Stimulated activated CD4-positive, alpha-beta T cell treated with anti-CD3 and anti-CD28 coated beads, TNF-alpha, amount 100 ng/mL, for 1 hour (primary cell): ENCODE data around the gene POR.

Source experiments
- DNase-seq, 3 donors: peaks; one replicate each; pipeline ENCODE4 v3.0.0-alpha.2; 2020; ENCODE audit warnings: low read depth in 3 of 3, low spot score in 1 of 3

POR gene

GRCh38 chr7:75915416-75916156 is 631 bp downstream of the POR start:
- DNase-seq: no peak

DNA sequence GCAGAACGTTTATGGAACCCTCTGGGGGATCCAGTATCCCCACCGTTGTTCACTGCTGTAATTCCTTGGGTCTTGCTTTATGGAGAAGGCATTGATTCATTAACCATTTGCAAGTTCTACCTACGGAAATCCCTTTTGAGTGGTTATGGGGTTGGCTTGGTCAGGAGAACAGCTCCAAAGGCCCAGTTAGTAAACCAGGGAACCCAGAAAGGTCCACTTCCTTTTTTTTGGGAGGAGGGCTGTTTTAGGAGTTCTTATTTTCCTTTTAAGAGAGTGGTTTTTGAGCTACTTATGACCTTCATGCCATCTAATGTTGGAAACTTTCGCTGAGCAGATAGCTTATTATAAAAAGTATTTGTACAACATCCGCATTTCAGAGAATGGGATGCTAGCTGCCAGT is 1.3 kb downstream of the POR start:
- no peak for DNase-seq

GRCh38 chr7:75916685-75917634 is 2.0 kb downstream of the POR start:
- DNase-seq: no peak

DNA sequence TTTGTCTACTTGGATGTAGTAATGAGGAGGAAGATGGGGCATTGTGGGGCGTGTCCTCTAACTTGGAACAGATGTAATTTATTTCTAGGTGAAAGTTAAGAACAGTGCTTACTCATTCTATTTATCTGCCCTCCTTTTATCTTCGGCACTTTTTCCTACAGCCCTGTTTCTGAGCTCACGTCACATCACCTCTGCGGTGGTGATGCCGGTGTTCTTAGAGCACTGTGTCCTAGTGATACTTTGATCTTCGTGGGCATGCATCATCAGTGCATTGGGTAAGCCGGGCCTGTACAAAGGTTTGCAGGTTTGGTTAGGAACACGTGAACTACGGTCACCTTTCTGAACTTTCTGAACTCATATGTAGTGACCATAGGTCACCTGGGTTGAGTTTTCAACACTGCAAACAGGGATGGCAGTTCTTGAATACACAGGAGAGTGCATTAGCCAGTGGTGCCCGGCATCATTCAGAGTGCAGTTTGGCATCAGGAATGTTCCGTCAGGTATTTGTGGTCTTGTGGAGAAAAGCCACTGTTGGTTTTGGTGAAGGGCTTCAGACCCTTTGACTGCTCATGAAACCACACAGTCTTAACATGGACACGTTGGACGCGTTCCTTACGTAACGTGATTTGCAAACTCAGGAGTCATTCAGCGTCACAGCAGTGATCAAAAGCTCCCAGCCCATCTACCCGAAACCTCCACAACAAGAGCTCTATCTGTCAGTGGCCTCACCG is 5.6 kb downstream of the POR start:
- DNase-seq: no peak

DNA sequence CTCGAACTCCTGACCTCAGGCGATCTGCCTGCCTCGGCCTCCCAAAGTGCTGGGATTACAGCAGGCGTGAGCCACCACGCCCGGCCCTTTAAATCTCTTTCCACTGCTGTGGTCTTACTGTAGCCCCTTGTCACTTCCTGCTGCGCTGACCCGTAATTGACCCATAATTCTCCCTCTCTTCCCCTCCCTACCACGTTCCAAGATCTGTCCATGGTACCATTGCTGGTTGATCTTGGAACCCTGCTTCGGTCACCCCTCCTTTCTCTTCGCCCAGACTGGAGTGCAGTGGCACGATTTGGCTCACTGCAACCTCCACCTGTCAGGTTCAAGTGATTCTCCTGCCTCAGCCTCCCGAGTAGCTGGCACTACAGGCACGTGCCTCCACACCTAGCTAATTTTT is 6.5 kb downstream of the POR start:
- no peak for DNase-seq

DNA sequence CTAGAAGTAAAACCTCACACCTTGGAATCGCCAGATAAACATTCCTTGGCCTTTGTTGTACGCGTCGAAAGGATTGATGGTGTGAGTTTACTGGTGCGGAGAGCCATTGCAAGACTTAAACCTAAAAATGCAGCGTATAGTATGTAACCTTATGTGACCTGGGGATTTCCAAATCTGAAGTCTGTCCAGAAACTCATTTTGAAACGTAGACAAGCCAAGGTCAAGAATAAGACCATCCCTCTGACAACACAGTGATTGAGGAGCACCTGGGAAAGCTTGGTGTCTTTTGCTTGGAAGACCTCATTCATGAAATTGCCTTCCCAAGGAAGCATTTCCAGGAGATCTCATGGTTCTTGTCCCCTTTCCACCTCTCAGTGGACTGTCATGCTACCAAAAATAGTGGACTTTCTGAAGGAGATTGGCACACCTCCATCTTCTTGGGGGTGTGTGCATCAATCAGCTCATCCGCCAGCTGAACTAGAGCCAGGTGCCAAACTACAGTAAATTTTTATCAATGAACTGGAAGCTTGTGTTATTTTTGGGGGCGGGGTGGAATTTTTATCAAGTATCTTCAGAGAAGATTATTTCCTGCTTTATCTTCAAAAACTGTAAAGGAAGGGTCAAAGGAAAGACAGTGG is 8.1 kb downstream of the POR start:
- DNase-seq: no peak

DNA sequence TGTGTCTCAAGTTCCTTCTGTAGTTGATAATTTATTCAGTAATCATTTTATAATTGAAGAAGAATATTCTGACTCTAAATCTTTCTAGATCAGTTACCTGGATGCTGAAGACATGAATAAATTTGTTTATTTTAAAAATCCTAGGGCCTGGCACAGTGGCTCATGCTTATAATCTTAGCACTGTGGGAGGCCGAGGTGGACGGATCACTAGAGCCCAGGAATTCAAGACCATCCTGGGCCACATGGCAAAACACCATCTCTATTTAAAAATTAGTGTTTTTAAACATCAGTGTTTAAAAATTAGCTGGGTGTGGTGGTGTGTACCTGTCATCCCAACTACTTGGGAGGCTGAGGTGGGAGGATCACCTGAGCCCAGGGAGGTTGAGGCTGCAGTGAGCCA is 9.3 kb downstream of the POR start:
- DNase-seq: no peak

- no peak for DNase-seq
Observed at GRCh38 chr7:75924889-75925288, 9.9 kb downstream of the POR start.

DNA sequence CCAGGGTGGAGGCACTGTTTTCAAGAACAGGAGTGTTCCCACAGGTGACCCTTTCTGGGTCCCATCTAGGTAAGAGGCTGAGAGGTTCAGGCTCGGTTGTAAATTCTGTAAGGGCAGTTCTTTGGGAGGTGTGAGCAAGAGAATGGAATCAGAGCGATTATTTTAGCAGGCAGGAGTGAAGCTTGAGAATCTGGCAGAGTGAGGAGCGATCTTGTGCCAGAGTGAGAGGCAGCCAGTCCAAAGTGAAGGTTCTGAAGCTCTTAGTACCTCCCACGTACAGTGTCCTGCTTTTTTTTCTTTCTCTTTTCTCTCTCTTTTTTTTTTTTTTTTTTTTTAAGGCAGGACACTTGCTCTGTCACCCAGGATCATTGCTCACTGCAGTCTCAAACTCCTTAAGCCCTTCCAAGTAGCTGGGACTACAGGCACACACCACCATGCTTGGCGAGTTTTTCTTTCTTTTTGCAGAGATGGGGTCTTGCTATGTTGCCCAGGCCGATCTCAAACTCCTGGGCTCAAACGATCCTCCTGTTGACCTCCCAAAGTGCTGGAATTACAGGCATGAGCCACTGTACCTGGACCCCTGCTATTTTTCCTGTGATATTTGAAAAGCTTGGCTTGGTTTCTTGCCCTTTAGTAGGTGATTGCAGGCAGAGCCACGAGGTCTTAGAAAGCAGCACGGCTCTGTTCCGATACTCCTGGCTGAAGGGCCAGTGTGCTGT is 10.9 kb downstream of the POR start:
- no peak for DNase-seq

DNA sequence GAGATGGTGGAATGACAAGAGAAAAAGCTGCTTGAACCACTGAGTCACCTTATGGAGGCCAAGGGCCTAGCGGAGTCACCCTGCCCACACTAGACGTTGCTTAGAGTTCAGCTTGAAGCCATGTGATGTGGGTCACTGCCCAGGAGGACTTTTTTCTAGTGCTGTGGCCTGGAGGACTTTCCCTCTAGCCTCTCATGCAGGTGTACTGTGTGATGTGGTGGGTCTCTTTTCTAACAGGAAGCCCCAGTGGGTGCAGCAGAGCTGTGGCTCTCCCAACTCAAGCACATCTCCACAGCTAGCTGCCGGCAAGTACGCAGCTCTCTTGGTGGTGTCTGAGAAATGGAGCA is 13.6 kb downstream of the POR start:
- no peak for DNase-seq

DNA sequence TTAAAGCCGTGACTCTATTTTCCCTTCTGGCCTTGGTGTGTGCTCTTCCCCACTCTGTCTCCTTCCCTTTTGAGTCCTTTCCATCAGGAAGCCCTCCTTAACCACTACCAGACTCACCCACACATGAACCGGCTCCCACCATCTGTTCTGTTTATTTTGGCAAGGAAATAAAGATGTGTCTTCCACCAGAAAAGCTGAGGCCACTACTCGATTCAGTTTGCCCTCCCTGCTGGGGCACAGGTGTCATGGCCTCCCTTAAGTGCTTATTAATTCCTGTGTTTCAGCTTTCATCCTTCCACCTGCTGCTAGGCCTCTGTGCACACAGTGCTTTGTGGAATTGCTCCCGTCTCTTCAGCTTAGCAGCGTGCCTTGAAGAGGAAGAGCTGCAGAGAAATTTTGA is 16.7 kb downstream of the POR start:
- DNase-seq: no peak

- no peak for DNase-seq
Observed at GRCh38 chr7:75937958-75938786, 23.2 kb downstream of the POR start.

DNA sequence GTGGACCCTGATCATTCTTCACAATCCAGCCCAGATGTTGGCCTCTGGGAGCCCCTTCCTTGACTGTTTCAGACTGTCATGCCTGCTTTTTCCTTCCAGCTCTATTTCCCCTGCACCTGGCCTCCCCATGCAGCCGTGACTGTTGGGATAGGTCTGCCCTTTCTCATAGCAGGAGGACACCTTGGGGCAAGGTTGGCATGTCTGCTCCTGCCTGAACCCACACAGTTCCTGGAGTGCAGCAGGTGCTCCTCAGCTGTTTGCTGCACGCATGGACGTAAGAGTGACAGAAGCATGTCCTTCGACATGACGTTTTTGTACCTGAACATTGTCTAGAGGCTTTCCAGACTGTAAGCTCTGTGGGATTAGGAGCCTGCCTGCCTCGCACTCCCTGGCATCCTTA is 24.0 kb downstream of the POR start:
- no peak for DNase-seq

- no peak for DNase-seq
Observed at GRCh38 chr7:75943864-75944263, 28.9 kb downstream of the POR start.

- no peak for DNase-seq
Observed at GRCh38 chr7:75944507-75944906, 29.6 kb downstream of the POR start.

DNA sequence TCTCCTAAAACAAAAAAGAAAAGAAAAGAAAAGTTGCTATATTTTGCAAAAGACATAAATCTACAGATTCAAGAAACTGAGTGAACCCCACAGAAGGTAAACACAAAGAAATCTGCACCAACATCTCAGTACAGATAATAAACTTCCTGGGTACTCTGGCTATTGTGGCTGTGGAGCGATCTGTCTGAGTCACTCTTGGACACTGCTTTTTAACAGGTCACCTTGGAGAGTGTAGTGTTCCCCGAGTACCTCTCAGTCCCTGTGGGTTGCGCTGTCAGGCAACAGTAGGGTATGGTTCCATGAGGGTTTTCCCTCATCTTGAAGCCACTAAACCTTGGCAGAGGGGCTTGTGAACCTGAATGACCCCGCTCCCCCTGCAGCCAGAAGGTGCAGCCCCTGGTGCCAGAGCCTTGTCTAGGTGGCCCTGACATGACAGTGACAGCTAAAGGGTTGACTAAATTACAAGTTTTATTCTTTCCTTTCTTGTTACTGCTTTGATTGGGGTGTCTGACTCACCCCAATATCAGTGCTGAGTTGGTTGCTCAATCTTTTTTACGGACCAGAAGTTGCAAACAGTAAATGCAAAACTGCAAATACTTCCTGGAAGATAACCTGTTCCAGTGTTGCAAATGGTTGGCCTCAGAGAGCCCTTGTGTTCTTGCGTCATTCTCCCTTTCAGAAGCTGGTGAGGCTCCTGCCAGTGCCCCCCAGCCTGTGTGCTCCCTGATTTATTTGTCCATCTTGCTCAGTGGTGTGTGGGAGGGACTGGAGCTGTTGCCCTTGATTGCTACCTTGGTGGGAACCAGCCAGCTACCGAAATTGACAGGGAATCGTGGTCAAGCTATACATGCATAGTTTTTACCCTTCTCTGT is 30.6 kb downstream of the POR start:
- no peak for DNase-seq

DNA sequence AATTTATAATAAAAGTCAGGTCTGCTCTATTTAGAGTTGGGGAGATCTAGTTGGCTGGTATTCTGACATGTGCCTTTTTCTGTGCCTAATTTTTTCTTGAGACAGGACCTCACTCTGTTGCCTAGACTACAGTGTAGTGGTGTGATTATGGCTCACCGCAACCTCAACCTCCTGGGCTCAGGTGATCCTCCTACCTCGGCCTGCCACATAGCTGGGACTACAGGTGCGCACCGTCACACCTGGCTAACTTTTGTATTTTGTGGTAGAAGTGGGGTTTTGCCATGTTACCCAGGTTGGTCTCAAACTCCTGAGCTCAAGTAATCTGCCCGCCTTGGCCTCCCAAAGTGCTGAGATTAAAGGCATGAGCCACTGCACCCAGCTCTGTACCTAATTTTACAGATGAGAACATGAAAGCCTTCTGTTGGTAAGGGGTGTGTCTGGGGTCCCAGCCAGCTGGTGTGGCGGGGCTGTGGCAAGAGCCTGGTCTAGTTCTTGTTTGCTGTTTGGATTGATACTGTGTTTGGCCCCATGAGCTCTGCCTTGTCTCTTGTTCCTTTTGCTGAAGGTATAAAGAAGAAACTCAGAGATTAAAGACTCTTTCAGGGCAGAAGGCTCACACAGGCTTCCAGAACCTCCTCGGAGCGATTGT is 31.4 kb downstream of the POR start:
- no peak for DNase-seq

- no peak for DNase-seq
Observed at GRCh38 chr7:75948179-75948578, 33.2 kb downstream of the POR start.
